Stimulated activated CD4-positive, alpha-beta T cell treated with anti-CD3 and anti-CD28 coated beads, Interleukin-15, amount 100 ng/mL, for 48 hours (primary cell): ENCODE results near the gene JAG1.

ENCODE experiments used
- DNase-seq, 2 donors: peaks; one replicate each; pipeline ENCODE4 v3.0.0-alpha.2; 2020; ENCODE audit warnings: low read depth in 2 of 2

The JAG1 gene

GRCh38 chr20:10653599-10654249 is 20.1 kb downstream of the JAG1 start:
- DNase-seq = no peak

GRCh38 chr20:10652660-10653261 is 21.0 kb downstream of the JAG1 start:
- no peak for DNase-seq

DNA sequence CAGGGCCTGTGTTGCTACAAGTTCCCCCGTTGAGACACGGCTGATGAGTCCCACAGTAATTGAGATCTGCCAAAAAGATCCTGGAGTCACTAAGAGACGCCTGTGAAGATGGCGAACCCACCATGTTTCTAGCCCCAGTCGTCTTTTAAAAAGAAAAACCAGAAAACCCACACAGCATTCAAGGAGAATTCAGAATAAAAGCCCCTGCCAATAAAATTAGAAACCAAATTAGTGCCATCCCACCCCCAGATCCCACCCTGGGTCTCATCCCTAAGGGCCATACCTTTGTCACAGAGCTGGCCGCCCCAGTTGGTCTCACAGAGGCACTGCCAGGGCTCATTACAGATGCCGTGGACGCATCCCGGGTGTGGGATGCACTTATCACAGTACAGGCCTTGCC is 21.6 kb downstream of the JAG1 start:
- DNase-seq = no peak

- DNase-seq = no peak
Observed at GRCh38 chr20:10651227-10651990, 22.4 kb downstream of the JAG1 start.

DNA sequence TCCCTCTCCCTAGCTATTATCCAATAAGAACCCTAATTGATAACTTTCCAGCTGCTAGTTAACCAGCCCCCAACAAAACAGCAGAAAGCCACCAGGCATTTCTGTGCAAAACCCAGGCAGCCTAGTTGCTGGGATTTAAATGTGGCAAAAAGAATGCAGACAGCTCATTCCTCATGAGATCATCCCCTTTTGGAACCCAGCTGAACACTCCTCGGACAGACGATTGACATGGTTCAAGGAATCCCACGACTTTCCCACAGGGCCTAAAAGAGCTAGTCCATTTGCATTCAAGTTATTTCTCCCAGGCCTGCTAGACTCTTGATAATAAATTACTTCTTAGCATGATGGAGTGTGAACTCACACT is 24.0 kb downstream of the JAG1 start:
- DNase-seq = no peak

DNA sequence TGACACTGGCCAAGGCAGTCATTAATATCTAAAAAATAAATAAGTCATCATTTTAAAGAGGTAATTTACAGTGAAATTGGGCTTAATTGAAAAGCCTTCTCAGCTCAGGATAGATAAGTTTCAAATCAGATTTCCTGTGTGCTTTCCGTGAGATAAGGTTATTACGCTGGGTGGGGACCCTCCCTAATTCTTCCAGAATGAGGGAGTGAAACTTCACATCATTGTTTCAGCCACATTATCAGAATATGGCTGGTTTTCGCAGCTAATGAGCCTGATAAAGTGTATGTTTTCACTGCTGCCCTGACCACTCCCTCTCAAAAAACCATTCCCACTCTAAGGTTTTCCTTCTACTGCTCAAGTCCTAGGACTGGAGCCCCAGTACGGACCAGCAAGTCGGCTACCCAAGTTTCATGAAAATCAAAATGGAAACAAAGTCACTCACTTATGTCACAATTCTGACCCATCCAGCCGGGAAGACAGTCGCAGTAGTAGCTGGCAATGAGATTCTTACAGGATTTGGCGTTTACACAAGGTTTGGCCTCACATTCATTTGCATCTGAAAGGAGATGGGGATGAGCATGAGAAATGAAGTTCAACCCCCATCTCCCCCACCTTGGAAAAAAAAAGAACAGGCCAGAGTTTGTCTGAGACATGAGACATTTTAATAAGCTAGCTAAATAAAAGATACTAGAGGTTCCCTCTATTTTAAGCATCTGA is 24.6 kb downstream of the JAG1 start:
- DNase-seq = no peak

DNA sequence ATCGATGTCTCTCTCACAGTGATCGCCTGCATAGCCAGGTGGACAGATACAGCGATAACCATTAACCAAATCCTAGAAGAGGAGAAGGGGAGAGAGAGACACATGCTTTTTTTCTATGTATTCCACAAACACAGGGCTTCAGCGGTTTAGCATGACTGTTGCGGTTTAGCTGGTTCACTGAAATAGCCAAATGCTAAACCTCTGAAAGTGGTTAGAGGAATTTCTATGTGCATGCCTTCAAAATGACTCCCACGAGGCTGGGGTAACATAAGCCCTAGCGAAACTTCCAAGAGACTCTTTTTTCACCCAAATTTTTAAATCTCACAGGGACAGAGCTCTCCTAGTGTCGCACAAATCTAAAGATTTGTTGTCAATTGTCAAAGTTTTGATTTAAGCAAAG is 25.1 kb downstream of the JAG1 start:
- DNase-seq = no peak

DNA sequence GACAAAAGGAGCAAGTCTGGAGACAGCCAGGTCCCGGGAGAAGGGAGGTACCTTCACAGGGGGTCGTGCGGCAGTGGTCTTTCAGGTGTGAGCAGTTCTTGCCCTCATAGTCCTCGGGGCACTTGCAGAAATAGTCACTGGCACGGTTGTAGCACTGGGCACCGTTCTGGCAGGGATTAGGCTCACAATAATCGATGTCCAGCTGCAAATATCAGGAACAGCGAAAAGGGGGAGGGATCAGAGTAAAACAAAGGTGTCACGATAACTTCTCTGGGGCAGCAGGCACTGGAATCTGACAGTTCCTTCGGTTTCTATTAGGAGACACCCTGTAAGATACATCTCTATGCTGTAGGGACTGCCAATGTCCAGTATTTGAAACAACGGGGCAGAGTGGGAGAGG is 25.9 kb downstream of the JAG1 start:
- no peak for DNase-seq

DNA sequence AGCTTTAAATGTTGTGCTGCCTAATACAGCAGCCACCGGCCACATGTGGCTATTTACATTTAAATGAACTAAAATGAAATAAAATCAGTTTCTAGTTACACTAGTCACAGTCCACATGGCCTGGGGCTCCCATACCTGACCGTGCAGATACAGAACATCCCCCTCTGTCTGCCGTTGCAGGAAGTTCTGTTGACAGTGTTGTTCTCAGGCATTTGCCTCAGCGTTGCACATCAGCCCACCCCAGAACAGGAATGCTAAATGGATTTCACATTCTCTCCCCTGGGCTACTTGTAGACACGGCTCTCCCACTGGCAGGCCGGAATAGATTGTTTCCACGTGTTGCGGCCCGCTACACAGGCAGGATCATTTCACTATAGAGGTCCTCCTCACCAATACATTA is 26.3 kb downstream of the JAG1 start:
- no peak for DNase-seq

GRCh38 chr20:10646886-10647420 is 26.8 kb downstream of the JAG1 start:
- DNase-seq = no peak

- no peak for DNase-seq
Observed at GRCh38 chr20:10646006-10646405, 27.8 kb downstream of the JAG1 start.

- no peak for DNase-seq
Observed at GRCh38 chr20:10645205-10645570, 28.6 kb downstream of the JAG1 start.

DNA sequence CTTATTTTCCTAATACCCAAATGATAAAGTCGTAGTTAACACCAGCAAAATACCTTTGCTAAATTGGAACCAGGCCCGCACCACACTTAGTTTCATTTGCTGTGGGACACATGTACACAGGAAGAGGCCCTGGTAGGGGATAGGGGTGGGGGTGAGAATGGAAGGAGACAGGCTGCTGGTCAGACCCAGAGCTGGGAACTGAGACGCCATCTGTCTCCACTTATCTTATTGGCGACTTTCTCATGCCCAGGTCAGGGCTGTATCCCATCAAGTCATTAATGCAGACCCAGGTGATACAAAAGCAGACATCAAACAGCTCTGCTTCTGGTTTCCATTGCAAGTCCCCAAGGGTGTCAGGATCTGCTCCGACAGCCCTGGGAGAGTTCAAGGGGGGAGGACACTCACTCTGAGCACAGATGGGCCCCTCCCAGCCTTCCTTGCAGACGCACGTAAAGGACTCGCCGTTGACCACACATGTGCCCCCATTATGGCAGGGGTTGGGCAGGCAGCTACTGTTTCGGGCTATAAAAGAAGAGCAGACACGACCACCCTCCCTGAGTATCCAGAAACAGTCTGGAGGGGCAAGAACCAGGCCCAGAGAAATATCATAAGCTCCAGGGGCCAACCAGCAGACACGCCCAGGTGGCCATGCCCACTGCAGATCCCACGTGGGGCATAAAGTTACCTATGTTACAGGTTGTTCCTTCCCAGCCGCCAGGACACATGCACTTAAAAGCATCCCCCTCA is 29.2 kb downstream of the JAG1 start:
- DNase-seq = no peak

DNA sequence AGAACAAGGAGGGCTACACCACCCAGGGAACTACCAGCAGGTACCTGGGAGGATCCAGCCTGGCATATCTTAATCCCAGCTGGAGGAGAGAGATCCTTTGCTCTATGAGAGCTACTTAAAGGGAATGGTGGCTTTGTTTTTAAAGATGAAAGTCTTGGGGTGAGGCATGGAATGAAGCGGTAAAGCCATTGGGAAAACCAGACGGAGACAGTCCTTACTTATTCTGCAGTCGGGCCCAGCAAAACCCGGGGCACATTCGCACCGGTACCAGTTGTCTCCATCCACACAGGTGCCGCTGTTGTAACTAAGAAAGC is 30.3 kb downstream of the JAG1 start:
- DNase-seq = no peak

- DNase-seq = no peak
Observed at GRCh38 chr20:10642856-10643559, 30.8 kb downstream of the JAG1 start.

DNA sequence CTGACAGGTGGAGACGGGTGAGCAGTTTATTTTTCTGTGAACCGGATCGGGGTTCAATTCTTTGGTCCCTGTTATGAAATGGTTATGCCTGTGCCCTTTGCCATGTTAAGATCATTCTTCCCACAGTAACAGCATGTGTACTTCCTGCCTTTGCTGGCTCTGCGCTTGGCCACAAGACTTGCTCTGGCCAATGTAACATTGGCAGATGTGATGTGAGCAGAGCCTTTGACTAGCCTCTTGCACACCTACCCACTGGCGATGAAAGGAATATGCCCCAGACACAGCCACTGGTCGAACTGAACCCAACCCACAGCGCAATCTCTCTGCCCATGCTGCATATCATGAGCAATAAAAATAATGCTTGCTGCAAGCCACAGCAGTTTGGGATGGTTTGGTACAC is 31.9 kb downstream of the JAG1 start:
- DNase-seq = no peak

DNA sequence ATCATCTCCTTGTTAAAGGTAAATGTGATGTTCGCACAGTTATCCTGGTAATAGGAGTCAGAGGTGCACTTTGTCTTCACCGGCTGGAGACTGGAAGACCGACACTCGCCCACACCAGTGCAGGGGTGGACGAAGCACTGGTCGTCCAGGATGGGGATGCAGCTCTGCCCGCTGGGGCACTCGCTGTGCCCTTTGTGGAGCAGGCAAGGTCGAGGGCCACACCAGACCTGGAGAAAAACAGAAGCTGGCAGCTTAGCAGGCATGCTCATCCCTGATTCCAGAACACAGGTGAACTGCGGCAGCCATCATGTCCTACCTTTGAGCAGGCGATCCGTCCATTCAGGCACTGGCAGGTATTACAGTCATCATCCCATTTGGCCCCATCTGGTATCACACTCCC is 32.3 kb downstream of the JAG1 start:
- DNase-seq = no peak

- DNase-seq = no peak
Observed at GRCh38 chr20:10640897-10641296, 32.9 kb downstream of the JAG1 start.

- no peak for DNase-seq
Observed at GRCh38 chr20:10639737-10640556, 33.9 kb downstream of the JAG1 start.

DNA sequence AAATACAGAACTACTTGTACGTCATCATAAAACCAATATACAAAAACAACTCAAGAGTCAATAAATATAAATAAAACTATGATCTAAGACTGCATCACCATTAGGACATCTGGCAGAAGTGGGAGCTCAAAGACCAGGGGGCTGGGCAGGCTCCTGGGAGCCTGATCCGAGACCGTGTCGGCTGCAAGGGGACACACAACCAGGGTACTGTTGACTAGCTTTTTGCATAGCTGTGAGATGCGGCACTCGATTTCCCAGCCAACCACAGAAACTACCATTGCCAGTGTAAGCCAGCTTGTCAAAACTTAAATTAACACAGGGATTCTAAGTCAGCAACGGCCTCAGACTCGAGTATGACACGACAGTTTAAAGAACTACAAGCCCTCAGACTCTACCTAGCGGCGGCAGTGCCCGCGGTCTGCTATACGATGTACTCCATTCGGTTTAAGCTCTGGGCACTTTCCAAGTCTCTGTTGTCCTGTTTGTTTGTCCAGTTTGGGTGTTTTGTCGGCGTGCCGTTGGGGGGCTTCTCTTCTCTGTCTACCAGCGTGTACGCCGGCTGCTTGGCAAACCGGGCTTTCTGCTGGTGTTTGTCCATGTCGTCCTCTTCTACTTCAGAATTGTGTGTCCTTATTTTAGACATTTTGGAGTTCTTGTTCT is 34.6 kb downstream of the JAG1 start:
- no peak for DNase-seq
